GM19455 (cell line): ENCODE results near the gene PGM2.

ENCODE experiments used
- ATAC-seq: cut with Tn5 transposase; IDR thresholded peaks from one replicate; pipeline ENCODE4 v1.9.1; 2021; ENCODE audit not compliant: unreplicated experiment

Gene PGM2

DNA sequence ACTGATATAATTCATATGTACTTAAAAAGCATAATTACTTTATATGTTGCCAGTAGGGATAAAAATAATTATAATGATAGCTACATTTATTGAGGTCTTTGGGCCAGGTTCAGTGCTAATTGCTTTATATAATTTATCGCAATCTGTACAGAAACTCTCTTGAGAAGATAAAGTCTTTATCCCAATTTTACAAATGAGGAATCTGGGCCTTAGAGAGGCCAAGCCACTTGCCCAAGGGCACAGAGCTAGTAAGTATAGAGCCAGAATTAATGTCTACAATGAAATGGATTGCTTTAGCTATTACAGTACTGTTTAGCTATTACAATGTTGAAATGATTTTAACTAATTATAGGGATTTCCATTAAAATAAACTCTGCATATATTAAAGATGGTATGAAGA lies 33.8 kb downstream of the PGM2 start:
- ATAC-seq: no peak

- ATAC-seq: no peak
These were observed 36.5 kb downstream of the PGM2 start for GRCh38 chr4:37862961-37863360.

- ATAC-seq: no peak
These were observed 38.3 kb downstream of the PGM2 start for GRCh38 chr4:37864786-37865185.

GRCh38 chr4:37865450-37865849 lies 39.0 kb downstream of the PGM2 start:
- no peak for ATAC-seq

DNA sequence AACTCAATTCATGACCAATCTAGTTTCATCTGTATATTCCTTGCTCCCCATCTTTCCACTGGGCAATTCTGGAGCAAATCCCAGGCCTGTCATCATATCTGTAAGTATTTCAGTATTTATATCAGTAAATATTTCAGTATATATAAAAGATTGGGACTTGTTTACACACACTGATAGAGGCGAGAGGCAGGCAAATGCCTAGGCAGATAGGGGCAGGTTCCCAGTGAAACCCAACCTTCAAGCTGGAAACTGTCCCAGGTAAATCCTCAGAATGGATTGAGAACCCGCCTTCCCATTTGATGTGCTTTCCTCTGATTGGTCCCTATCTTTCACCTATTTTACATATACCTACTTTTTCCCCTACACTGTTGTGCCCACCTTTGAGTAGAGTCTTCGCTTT lies 40.6 kb downstream of the PGM2 start:
- no peak for ATAC-seq

- no peak for ATAC-seq
These were observed 41.8 kb downstream of the PGM2 start for GRCh38 chr4:37868238-37868637.

GRCh38 chr4:37872310-37872988 lies 46.0 kb downstream of the PGM2 start:
- ATAC-seq: no peak

DNA sequence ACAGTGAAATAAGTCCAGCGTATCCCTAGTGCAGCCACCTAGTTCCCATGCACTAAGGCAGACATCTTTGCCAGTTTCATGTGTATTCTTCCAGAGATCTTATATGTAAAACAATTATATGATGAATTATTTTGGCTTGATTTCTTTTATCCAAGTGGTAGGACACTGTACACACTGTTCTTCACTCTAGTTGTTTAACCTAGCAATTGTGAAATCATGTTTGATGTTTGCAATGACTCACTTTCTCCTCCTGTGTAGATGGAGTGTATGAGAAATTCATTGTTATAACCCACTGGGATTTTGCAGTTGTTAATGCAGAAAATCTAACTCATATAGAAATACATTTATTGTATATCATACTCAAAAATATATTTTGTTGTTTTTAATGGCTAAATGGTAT lies 46.9 kb downstream of the PGM2 start:
- ATAC-seq: no peak

DNA sequence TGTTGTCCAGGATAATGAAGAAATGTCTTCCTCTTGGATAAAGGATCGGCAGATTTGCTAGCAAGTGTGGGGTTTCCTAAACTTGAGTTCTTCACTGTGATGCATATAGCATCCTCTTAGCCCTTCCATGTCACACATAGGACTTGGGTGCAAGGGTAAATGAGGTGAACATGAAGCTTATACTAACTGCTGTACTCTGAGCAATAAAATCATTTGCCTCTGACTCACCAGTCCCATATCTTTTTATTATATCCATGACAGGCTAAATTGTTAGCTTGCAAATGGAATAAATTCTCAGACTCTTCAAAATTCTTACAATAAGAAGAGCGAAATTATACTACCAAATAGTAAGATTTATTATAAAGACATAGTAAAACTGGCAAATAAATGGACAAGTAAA lies 49.7 kb downstream of the PGM2 start:
- no peak for ATAC-seq

DNA sequence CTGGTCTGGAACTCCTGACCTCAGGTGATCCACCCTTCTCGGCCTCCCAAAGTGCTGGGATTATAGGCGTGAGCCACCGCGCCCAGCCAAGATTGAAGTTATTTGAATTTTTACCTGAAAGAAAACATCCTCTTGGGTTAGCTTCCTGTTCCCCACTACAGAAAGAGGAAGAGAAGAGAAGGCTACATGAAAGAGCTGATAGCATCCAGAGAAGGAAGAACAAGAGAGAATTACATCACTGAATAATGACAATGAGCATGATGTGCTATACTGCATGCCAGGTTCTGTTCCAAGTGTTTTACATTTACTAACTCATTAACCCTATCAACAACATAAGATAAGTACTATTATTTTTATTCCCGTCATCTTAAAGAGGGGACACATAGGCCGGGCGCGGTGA lies 52.9 kb downstream of the PGM2 start:
- ATAC-seq: no peak

DNA sequence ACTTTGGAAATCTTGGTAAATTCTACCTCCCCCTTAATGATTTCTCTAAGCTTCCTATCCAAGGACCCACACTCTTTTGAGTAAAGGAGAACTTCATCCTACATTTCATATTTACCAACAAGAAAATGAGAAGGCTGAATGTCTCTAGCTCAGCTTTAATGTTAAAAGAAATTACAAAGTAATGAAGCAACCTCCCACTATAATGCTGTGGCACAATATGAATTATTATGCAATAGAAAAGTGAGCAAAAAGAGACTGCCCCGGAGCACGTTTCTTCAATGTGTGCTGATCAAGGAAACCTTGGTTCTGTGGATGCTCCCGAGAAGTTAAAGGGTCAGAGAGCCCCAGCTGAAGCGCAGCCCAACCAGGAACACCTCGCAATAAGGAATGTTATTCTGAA lies 55.3 kb downstream of the PGM2 start:
- no peak for ATAC-seq

DNA sequence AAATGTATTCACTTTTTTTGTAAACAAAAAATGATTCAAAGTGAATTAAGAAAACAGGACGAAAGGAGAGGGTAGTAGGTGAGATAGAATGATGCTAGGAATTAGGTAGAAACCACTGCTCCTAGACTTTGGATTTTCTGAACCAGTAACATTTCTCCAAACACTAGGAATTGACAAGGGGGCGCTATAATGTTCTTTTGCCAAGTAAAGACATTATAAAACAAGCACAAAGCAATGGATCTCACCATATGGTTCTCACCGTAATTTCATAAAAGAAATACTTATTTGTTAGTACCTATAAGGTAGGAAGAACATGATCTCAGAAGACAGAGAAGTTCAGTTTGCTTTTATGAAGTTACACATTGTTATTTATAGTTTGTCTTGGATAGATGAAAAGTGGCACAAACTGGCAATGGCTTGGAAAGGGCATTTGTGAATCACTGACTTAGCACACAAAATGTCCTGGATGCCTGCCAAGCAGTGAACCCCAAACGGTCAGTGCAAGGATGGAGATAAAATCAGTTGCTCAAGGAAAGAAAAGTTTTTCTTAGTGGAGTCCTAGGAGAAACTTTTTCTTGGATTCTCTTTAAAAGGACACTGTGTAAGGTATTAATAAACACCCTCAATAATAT lies 56.3 kb downstream of the PGM2 start:
- no peak for ATAC-seq

DNA sequence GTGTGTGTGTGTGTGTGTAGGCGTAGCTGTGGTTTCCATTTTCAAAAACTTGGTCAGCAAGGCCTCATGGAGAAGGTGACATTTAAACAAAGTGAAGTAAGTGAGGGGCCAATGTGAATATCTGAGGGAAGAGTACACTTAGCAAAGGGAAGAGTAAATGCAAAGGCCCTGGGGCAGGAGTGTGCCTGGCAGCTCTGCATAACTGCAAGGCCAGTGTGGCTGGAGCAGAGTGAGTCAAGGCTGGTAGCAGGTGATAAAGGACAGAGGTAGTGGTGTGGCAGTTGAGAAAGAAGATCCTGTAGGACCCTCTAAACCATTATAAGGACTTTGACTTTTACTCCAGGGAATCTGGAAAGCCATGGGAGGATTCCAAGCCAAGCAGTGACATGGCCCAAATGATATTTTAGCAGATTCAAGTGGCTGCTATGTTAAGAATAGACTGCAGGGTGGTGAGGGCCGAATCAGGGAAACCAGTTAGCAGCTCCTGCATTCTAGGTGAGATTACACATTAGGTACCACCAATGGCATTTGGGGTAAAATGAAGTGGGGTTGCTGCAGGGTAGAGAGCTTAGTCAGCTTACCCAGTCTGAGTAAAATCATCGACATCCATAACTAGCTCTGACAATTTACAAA lies 58.5 kb downstream of the PGM2 start:
- no peak for ATAC-seq

DNA sequence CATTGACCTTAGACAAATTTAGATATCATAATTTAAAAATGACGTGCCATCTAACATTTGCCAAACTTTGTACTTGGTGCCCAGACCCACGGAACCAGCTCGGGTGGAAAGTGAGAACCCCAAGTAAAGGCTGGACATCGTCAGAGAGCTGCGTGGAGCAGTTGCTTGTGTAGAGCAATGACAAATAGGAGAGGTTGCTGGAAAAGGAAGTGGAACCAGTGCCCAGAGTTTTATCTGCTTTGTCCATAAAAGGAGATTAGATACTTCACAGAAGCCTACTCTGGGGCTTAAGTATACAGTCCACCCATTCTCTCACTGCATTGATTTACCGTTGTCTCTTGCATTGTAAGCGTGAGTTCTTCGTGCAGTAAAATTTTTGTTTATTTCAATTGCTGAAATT lies 59.0 kb downstream of the PGM2 start:
- ATAC-seq: no peak

DNA sequence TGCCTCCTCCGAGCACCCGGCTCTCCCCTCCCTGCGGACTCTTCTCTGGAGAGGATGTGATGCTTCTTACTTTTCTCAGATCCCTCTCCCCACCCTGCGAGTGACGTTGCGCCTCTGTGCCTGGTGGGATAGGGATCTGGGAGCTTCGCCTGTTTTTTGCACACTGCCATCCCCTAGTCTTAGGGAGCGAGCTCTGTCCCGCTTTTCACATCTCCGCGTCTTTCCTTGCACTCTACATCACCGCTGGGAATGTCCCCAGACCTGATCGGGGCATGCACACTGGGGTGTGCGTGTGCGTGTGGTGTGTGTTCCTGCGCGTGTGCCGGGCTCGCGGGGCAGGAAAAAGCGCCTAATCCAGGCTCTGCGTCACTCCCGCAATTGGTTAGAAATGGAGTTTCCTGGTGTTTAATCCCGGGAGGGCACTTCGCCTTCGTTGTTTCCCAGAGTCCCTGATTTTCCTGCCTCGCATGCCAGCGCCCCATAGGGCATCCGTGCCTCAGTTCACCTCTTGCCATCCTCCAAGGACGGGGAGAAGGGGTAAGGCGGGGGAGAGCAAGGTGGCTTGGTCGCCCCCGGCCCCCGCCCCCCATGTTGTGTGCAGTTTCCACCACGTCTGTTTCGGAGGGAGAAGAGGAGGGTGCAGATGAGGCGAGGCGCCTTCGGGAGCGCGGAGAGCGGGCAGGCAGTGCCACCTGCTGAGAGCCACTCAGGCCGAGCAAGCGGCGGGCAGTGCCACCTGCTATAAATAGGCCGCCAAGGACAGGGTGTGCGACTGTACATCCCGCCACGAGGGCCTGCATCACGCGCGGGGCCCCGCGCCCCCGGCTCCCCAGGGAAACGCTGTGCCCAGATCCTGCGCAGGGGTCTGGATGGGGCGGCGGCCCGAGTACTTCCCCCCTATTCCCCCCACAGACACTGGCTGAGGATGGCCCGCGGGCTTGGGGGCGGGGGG lies 63.6 kb downstream of the PGM2 start:
- peak; percentile 1 for ATAC-seq

DNA sequence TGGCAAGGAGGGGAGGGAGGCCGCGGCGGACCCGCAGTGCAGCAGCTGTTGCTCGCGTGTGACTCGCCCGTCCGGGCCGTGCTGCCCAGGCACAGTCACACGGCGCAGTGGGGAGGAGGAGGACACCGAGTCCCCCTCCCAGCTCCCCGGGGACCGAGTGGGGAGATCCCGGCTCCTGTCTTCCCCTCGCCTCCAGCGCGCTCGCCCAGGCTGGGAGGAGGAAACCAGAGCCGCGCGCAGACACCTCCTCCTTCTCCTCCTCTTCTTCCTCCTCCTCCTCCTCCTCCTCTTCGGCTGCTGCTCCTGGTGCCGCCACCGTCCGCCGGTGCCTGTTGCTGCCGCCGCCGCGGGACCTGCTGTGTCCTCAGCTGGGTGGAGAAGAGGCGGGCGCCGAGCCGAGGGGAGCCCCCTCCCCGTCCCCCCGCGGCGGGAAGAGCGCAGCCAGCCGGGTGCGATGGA lies 64.3 kb downstream of the PGM2 start, which contains the start of gene TBC1D1:
TSS of gene TBC1D1 (plus strand) at position 284 of the 459 bp plus-strand sequence. CDS start 11,012 bp downstream, outside the sequence.
- ATAC-seq: peak; percentile 33

- ATAC-seq: peak; percentile 52
These were observed 65.0 kb downstream of the PGM2 start for GRCh38 chr4:37891260-37892159.

GRCh38 chr4:37892641-37893040 lies 66.2 kb downstream of the PGM2 start:
- peak; percentile 49 for ATAC-seq

GRCh38 chr4:37893164-37893563 lies 66.7 kb downstream of the PGM2 start:
- ATAC-seq: no peak

DNA sequence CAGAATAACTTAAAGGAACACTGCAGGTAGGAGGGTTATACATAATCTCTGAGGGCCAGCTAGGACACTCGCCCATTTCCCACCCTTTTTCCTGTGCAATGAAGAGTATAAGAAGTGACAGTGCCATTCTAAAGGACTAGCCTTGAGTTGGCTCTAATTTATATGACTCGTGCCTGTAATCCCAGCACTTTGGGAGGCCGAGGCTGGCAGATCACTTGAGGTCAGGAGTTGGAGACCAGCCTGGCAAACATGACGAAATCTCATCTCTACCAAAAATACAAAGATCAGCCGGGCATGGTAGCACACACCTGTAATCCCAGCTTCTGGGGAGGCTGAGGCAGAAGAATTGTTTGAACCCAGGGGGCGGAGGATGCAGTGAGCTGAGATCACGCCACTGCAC lies 68.8 kb downstream of the PGM2 start:
- ATAC-seq: no peak
